OCI-LY3 (cell line): ENCODE results near the gene BAG1.

Experiments
- H2AFZ ChIP-seq: fragments of 200-600, 300-600 bp; shearing (Covaris generic); 2 replicates; pipeline ENCODE4 v1.6.0; 2014; ENCODE audit warnings: antibody characterized with exemption, low read depth, low read length
- H3K27ac ChIP-seq: fragments of 200-600, 300-600 bp; sonication (generic); 2 replicates; pipeline ENCODE4 v1.5.1; 2014; ENCODE audit warnings: mild to moderate bottlenecking, low read length, moderate library complexity, mixed read lengths
- H3K27me3 ChIP-seq: fragments of 200-600, 300-600 bp; sonication (generic); 2 replicates; pipeline ENCODE4 v1.6.1; 2014; ENCODE audit warnings: low read depth, low read length, mixed read lengths
- H3K36me3 ChIP-seq: fragments of 200-600, 300-600 bp; sonication (generic); replicated peaks from 2 replicates; pipeline ENCODE3; 2014; ENCODE audit warnings: low read depth, low read length, mixed read lengths
- H3K4me1 ChIP-seq: fragments of 300-600, 200-600 bp; sonication (generic); 2 replicates; pipeline ENCODE4 v1.6.1; 2014; ENCODE audit warnings: low read length, mixed read lengths
- H3K4me2 ChIP-seq: fragments of 200-600, 300-600 bp; sonication (generic); 2 replicates; pipeline ENCODE4 v1.6.1; 2014; ENCODE audit warnings: low read length, mixed read lengths
- H3K4me3 ChIP-seq: fragments of 300-600, 200-600 bp; sonication (generic); 2 replicates; pipeline ENCODE4 v1.5.1; 2014; ENCODE audit warnings: antibody characterized with exemption, mild to moderate bottlenecking, low read length, moderate library complexity
- H3K79me2 ChIP-seq: fragments of 300-600, 200-600 bp; shearing (Covaris generic); 2 replicates; pipeline ENCODE4 v1.6.1; 2014; ENCODE audit warnings: mild to moderate bottlenecking, low read length, mixed read lengths
- H3K9ac ChIP-seq: fragments of 300-600, 200-600 bp; shearing (Covaris generic); 2 replicates; pipeline ENCODE4 v1.6.0; 2014; ENCODE audit warnings: mild to moderate bottlenecking, low read length, moderate library complexity
- H3K9me3 ChIP-seq: fragments of 200-600, 300-600 bp; shearing (Covaris generic); 2 replicates; pipeline ENCODE4 v1.6.1; 2014; ENCODE audit warnings: low read length, mixed read lengths; ENCODE audit not compliant: insufficient read depth
- H4K20me1 ChIP-seq: fragments of 200-600, 300-600 bp; sonication (generic); 2 replicates; pipeline ENCODE4 v1.6.1; 2016; ENCODE audit warnings: low read length, mixed read lengths; ENCODE audit not compliant: insufficient read depth
- EZH2phosphoT487 ChIP-seq: fragments of 200-600 bp; shearing (Covaris generic); IDR thresholded peaks from 2 replicates; pipeline ENCODE4 v1.6.1; 2018; ENCODE audit warnings: antibody characterized with exemption, mixed run types, low read depth
- TF ChIP-seq, protein P1 (sequence below): fragments of 200-600, 300-600 bp; sonication (generic); IDR thresholded peaks from 2 replicates; pipeline ENCODE4 v1.5.1; 2014; ENCODE audit warnings: antibody characterized with exemption, low read length, low read depth

The BAG1 gene

GRCh38 chr9:33242609-33243134 is 21.8 kb downstream of the BAG1 start:
- Histone ChIP-seq H3K36me3 (peaks cover 1% of the 10 kb centered on the region), H4K20me1 (no peaks in the 10 kb centered on the region), H3K4me3 (no peak overlapping the region), H3K27me3 (no peaks in the 10 kb centered on the region), H3K9me3 (no peaks in the 10 kb centered on the region), H3K27ac (no peak overlapping the region), H3K9ac (no peak overlapping the region), H2AFZ (no peak overlapping the region), H3K4me2 (no peak overlapping the region), H3K4me1 (no peaks in the 10 kb centered on the region), H3K79me2 (no peaks in the 10 kb centered on the region)
- TF ChIP-seq, protein P1, sequence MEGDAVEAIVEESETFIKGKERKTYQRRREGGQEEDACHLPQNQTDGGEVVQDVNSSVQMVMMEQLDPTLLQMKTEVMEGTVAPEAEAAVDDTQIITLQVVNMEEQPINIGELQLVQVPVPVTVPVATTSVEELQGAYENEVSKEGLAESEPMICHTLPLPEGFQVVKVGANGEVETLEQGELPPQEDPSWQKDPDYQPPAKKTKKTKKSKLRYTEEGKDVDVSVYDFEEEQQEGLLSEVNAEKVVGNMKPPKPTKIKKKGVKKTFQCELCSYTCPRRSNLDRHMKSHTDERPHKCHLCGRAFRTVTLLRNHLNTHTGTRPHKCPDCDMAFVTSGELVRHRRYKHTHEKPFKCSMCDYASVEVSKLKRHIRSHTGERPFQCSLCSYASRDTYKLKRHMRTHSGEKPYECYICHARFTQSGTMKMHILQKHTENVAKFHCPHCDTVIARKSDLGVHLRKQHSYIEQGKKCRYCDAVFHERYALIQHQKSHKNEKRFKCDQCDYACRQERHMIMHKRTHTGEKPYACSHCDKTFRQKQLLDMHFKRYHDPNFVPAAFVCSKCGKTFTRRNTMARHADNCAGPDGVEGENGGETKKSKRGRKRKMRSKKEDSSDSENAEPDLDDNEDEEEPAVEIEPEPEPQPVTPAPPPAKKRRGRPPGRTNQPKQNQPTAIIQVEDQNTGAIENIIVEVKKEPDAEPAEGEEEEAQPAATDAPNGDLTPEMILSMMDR: no peak
- no peak for TF ChIP-seq EZH2phosphoT487

DNA sequence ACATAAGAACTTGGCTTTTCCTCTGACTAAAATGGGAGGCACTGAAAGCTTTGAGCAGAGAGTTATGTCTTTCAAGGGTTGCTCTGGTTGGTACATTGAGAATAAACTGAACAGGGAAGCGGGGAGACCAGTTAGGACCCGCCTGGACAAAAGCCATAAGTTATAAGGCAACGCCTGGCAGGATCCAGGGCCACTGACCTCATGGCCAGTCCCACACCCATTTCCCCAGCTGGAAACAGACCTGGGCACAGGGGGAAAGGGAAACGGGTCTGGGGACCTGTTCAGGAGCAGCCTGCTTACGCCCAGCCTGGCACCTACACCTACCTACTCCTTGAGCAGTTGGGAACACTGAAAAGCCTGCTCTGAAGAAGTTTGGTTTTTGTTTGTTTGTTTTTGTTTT is 23.2 kb downstream of the BAG1 start:
- Histone ChIP-seq H3K27ac (no peak overlapping the region), H3K9me3 (no peaks in the 10 kb centered on the region), H3K4me1 (no peaks in the 10 kb centered on the region), H3K79me2 (no peaks in the 10 kb centered on the region), H3K36me3 (no peaks in the 10 kb centered on the region), H3K4me3 (no peak overlapping the region), H3K27me3 (0 out of 2 replicates have a peak, but pooled peaks cover 3% of the 10 kb centered on the region), H3K9ac (no peak overlapping the region), H3K4me2 (no peak overlapping the region), H4K20me1 (no peaks in the 10 kb centered on the region), H2AFZ (no peak overlapping the region)
- TF ChIP-seq EZH2phosphoT487: no peak
- TF ChIP-seq, protein P1: no peak

GRCh38 chr9:33239921-33240320 is 24.6 kb downstream of the BAG1 start, which contains the start of gene SPINK4:
Gene SPINK4, plus strand, starts transcription at chr9:33240167. Its CDS starts 42 bp downstream, at chr9:33240209.
- H2AFZ ChIP-seq: no peak within 1 kb of the TSS
- no peak within 1 kb of the TSS for H3K4me2 ChIP-seq
- TF ChIP-seq, protein P1: no peak
- TF ChIP-seq EZH2phosphoT487: no peak
- H3K4me3 ChIP-seq: no peak within 1 kb of the TSS
- H3K9ac ChIP-seq: no peak within 1 kb of the TSS
- H3K9me3 ChIP-seq: no peaks in the 10 kb centered on the region
- H4K20me1 ChIP-seq: no peaks in the 10 kb centered on the region
- no peaks in the 10 kb centered on the region for H3K79me2 ChIP-seq
- H3K27me3 ChIP-seq: 0 out of 2 replicates have a peak, but pooled peaks cover 3% of the 10 kb centered on the region
- H3K27ac ChIP-seq: no peak within 1 kb of the TSS
- H3K36me3 ChIP-seq: no peaks in the 10 kb centered on the region
- no peaks in the 10 kb centered on the region for H3K4me1 ChIP-seq

GRCh38 chr9:33236571-33236970 is 27.9 kb downstream of the BAG1 start:
- Histone ChIP-seq H3K4me3 (no peak overlapping the region), H3K4me1 (no peaks in the 10 kb centered on the region), H2AFZ (no peak overlapping the region), H3K9me3 (no peaks in the 10 kb centered on the region), H3K27ac (no peak overlapping the region), H3K9ac (no peak overlapping the region), H3K79me2 (no peaks in the 10 kb centered on the region), H4K20me1 (no peaks in the 10 kb centered on the region), H3K4me2 (no peak overlapping the region), H3K27me3 (0 out of 2 replicates have a peak, but pooled peaks cover 3% of the 10 kb centered on the region), H3K36me3 (no peaks in the 10 kb centered on the region)
- TF ChIP-seq, protein P1: no peak
- TF ChIP-seq EZH2phosphoT487: no peak
